ENCODE measurements around the gene MOV10L1.

MOV10L1 gene

DNA sequence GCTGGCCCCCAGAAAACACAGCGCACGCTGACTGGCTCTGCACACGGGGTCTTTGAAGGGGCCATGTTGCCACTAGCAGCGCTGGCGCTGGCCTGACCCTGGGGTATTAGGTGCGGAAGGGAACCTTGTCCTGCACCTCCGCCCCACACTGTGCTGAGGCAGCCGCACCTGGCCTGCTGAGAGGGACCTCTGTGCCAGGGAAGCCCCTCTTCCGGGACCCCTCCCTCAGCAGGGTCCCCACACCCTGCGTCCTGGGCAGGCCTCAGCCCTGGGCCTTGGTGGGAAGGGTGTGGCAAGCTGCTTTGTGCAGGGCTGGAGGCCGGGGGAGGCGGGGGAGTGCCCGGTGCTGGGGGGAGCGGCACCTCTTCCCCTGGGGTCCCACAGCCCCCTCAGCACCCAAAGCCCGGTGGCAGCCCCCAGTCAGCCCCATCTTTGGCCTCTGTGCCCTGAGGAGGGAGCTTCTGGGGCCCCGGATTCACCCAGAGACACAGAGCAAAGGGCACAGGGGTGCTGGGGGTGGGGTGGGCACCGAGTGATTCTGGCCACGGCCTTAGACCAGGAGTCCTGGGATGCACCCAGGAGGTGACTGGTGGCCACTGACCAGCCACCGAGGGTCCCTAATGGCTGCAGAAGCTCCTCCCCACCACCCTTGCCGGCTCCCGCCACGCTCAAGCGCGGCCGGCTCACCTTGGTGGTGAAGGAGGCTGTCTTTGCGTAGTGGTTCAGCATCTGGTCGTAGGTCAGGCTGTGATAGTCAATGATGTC is 43.1 kb upstream of the MOV10L1 start:
- Histone ChIP-seq H3K4me3 (ENCODE audit: low read depth, low read length, poor library complexity, severe bottlenecking) (no peak overlapping the region), H3K4me1 (ENCODE audit: insufficient read depth, low read length, severe bottlenecking) (no peaks in the 10 kb centered on the region), H4K20me1 (ENCODE audit: insufficient read depth, low read length) (no peaks in the 10 kb centered on the region), H3K36me3 (ENCODE audit: insufficient read depth, low read length) (no peaks in the 10 kb centered on the region; the same call in 1 of the 2 replicates), H3K9me3 (ENCODE audit: low read length) (no peaks in the 10 kb centered on the region), H3K9ac (ENCODE audit: low read length) (no peak overlapping the region), H3K79me2 (ENCODE audit: insufficient read depth, low read length) (no peaks in the 10 kb centered on the region), H3K27me3 (ENCODE audit: insufficient read depth, low read length) (peaks cover 3% of the 10 kb centered on the region; the same call in 1 of the 2 replicates), H2AFZ (ENCODE audit: low read length) (no peak overlapping the region), H3F3A (ENCODE audit: insufficient read depth, low read length) (no peaks in the 10 kb centered on the region), H3K9me2 (ENCODE audit: low read depth, low read length) (no peaks in the 10 kb centered on the region), H3K4me2 (ENCODE audit: low read length) (no peak overlapping the region), H3K27ac (ENCODE audit: low read depth, low read length, poor library complexity, severe bottlenecking) (no peak overlapping the region)
- TF ChIP-seq, protein P1, sequence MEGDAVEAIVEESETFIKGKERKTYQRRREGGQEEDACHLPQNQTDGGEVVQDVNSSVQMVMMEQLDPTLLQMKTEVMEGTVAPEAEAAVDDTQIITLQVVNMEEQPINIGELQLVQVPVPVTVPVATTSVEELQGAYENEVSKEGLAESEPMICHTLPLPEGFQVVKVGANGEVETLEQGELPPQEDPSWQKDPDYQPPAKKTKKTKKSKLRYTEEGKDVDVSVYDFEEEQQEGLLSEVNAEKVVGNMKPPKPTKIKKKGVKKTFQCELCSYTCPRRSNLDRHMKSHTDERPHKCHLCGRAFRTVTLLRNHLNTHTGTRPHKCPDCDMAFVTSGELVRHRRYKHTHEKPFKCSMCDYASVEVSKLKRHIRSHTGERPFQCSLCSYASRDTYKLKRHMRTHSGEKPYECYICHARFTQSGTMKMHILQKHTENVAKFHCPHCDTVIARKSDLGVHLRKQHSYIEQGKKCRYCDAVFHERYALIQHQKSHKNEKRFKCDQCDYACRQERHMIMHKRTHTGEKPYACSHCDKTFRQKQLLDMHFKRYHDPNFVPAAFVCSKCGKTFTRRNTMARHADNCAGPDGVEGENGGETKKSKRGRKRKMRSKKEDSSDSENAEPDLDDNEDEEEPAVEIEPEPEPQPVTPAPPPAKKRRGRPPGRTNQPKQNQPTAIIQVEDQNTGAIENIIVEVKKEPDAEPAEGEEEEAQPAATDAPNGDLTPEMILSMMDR (IDR thresholded peaks at IDR 0.05; ENCODE audit: low read length), result no peak
- no peak for TF ChIP-seq EZH2 (IDR thresholded peaks at IDR 0.05; ENCODE audit: borderline replicate concordance, low read length)

- TF ChIP-seq, protein P1 (IDR thresholded peaks at IDR 0.05; ENCODE audit: low read length), result no peak
- no peak for TF ChIP-seq EZH2 (IDR thresholded peaks at IDR 0.05; ENCODE audit: borderline replicate concordance, low read length)
- H3F3A ChIP-seq (ENCODE audit: insufficient read depth, low read length), result no peaks in the 10 kb centered on the region
- no peaks in the 10 kb centered on the region; the same call in 1 of the 2 replicates for H3K36me3 ChIP-seq (ENCODE audit: insufficient read depth, low read length)
- no peaks in the 10 kb centered on the region for H4K20me1 ChIP-seq (ENCODE audit: insufficient read depth, low read length)
- no peak overlapping the region for H2AFZ ChIP-seq (ENCODE audit: low read length)
- H3K9me3 ChIP-seq (ENCODE audit: low read length), result peaks cover 4% of the 10 kb centered on the region
- H3K4me2 ChIP-seq (ENCODE audit: low read length), result no peak overlapping the region
- H3K4me3 ChIP-seq (ENCODE audit: low read depth, low read length, poor library complexity, severe bottlenecking), result no peak overlapping the region
- no peak overlapping the region for H3K9ac ChIP-seq (ENCODE audit: low read length)
- H3K27ac ChIP-seq (ENCODE audit: low read depth, low read length, poor library complexity, severe bottlenecking), result no peak overlapping the region
- H3K9me2 ChIP-seq (ENCODE audit: low read depth, low read length), result no peaks in the 10 kb centered on the region
- no peaks in the 10 kb centered on the region for H3K4me1 ChIP-seq (ENCODE audit: insufficient read depth, low read length, severe bottlenecking)
- no peaks in the 10 kb centered on the region for H3K79me2 ChIP-seq (ENCODE audit: insufficient read depth, low read length)
- peaks cover 3% of the 10 kb centered on the region; the same call in 1 of the 2 replicates for H3K27me3 ChIP-seq (ENCODE audit: insufficient read depth, low read length)
Measured at GRCh38 chr22:50047346-50047745, 42.5 kb upstream of the MOV10L1 start.

DNA sequence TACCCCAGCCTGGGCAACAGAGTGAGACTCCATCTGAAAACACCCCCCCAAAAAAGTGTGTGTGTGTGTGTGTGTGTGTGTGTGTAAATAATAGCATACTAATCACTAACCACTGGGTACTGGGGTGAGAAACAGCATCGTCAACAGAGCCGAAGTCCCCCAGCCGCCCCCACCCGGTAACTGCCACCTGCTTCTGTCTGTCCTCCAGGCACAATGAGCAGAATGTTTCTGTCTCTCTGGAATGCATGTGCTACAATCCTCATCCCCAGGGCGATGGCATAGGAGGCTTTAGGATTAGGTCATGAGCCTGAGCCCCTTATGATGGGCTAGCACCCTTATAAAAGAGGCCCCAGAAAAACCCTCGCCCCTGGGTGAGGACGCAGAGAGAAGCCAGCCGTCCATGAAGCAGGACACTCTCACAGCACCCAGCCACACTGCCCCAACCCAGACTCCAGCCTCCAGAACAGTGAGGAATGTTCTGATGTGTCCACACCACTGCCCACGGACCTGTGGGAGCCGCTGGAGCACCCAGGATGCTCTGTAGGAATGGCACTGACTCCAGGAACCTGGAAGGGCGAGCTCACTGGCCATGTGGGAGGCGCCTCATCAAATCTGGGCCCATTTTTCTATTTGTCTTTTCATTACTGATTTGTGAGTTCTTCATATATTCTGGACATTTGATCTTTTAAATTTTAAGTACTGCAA is 41.6 kb upstream of the MOV10L1 start:
- H2AFZ ChIP-seq (ENCODE audit: low read length), result no peak overlapping the region
- H3K36me3 ChIP-seq (ENCODE audit: insufficient read depth, low read length), result no peaks in the 10 kb centered on the region; the same call in 1 of the 2 replicates
- peaks cover 10% of the 10 kb centered on the region for H3K9me3 ChIP-seq (ENCODE audit: low read length)
- H4K20me1 ChIP-seq (ENCODE audit: insufficient read depth, low read length), result no peaks in the 10 kb centered on the region
- H3K9ac ChIP-seq (ENCODE audit: low read length), result no peak overlapping the region
- H3K4me1 ChIP-seq (ENCODE audit: insufficient read depth, low read length, severe bottlenecking), result no peaks in the 10 kb centered on the region
- TF ChIP-seq EZH2 (IDR thresholded peaks at IDR 0.05; ENCODE audit: borderline replicate concordance, low read length), result no peak
- TF ChIP-seq, protein P1 (IDR thresholded peaks at IDR 0.05; ENCODE audit: low read length), result no peak
- no peaks in the 10 kb centered on the region for H3K9me2 ChIP-seq (ENCODE audit: low read depth, low read length)
- no peaks in the 10 kb centered on the region for H3K79me2 ChIP-seq (ENCODE audit: insufficient read depth, low read length)
- no peak overlapping the region for H3K27ac ChIP-seq (ENCODE audit: low read depth, low read length, poor library complexity, severe bottlenecking)
- H3F3A ChIP-seq (ENCODE audit: insufficient read depth, low read length), result no peaks in the 10 kb centered on the region
- no peak overlapping the region for H3K4me3 ChIP-seq (ENCODE audit: low read depth, low read length, poor library complexity, severe bottlenecking)
- H3K4me2 ChIP-seq (ENCODE audit: low read length), result no peak overlapping the region
- peaks cover 3% of the 10 kb centered on the region; the same call in 1 of the 2 replicates for H3K27me3 ChIP-seq (ENCODE audit: insufficient read depth, low read length)
